Tongue (tissue), 2 donors: Measurements from ENCODE around the gene RYR3. TPM values are rescaled to one million over a fixed set of nuclear protein-coding genes. Genes with fewer than 3 reads are reported as not detected.
"Not testable (repeated sequence)": the region's sequence is repeated elsewhere in the genome, so short reads cannot be mapped to it uniquely, and the experiment has no call there.

Experiments
- DNase-seq: peaks from one replicate; pipeline ENCODE4 v3.0.0-alpha.2; 2015
- total RNA-seq: library from RNA; depleted of rRNA; stranded (reverse); fragments of >200 nt; gene quantifications from one replicate; pipeline ENCODE4 v1.2.3, GENCODE V29; 2014

Gene RYR3
- total RNA-seq, 1 donor from 2014 or later = 98.0 TPM

DNA sequence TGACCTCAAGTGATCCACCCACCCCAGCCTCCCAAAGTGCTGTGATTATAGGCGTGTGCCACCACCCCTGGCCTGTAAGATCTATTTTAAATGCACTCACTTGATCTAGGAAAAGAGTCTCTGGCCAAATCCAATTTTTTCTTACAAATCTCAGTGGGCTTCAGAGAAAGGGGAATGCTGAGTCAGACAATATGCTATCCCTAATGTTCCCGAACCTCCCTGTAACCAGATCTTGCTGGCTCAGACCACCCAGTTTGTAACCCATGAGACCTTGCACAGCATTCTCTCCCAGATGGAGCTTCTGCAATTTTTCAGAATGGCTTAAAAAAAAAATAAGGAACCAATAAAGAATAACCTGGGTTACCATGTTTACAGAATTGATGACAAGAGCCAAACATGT lies 205.8 kb downstream of the RYR3 start:
- DNase-seq = no peak

DNA sequence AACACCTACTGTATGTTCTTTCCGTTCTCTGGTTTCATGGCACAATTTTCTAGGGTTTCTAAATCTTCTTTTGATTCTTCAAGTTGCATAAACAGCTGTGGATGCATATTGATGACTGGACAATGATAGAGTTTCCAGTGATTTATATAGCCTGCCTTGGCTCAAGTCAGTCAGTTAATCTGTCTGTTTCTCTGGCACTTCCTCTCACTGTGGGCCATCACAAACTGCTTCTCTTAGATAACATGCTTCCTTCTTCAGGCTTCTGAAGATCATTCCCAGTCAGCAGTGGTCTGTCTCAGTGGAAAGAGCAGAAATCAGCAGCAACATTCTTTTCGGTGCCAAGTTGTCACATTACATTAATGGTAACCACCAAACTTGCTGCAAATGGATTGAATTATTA lies 207.2 kb downstream of the RYR3 start:
- DNase-seq = no peak

DNA sequence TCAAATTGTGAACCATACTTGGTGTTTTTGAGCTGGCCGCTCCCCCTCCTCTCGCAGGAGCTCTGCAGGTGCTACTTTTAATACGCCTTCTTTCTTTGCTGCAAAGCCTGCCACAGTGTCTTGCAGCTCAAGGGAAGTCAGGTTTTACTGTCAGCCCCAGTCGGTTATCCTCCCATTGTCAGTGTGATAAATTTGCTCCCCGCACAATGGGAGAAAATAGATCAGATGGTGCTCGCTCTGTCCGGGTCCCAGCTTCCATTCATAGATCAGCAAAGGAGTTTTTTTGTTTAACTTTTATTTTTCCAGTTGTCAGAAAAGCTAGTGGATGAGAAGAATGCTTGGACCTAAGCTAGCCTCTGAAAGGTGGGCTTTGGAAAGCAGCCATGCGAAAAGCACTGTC lies 207.7 kb downstream of the RYR3 start:
- DNase-seq = no peak

- no peak for DNase-seq
Measured at GRCh38 chr15:33524274-33524673, 213.5 kb downstream of the RYR3 start.

DNA sequence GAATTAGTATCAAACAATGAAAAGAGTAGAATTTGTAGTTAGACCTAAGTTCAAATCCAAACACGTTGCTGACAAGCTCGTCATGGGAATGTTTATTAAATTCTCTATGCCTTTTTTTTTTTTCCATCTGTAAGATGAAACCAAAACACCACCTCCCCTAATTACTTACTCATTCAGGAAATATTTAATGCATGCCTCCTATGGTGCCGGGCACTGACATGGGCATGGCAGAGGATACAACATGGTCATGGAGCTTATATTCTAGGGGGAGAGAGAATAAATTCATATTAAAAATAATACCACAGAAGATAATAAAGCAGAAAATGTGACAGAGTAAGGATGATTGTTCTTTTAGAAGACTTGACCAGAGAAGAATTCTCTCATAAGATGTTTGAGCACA lies 215.8 kb downstream of the RYR3 start:
- no peak for DNase-seq

GRCh38 chr15:33533197-33533596 lies 222.4 kb downstream of the RYR3 start:
- DNase-seq = no peak

DNA sequence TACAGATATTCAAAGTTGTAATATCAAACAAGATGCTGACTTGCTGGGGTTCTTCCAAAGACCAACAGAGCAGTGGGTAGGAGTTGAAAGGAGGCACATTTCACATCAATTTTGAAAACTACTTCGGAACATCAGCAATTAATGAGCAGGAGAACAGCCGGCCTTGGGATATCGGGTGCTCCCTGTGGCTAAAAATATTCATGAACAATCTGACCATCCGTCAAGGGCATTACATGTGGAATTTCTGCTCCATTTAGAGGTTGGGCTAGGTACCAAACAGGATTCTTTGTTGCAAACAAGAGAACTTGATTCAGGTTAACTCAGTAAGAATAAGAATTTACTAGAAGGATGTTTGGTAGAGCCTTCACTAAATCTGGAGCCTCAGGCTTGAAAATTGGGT lies 223.9 kb downstream of the RYR3 start:
- no peak for DNase-seq

- no peak for DNase-seq
Measured at GRCh38 chr15:33535135-33535534, 224.4 kb downstream of the RYR3 start.

- DNase-seq = no peak
Measured at GRCh38 chr15:33539825-33540573, 229.2 kb downstream of the RYR3 start.

DNA sequence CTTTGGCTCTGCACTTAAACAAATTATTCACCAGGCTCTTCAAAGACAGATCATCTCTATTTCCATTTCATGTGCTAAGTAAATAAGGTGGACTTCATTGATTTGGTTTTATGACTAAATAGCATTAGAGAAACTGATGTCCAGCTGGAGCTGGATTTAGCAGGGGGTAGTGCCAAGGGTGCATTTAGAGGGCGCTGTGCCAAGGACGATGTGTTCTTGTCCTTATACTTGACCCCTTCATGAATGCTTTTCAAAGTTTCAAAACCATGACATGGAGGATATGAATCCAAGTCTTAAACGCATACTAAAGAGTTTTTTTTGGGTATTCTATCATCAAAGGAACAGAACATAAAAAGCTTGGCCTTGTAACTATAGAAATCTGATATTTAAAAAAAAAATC lies 233.2 kb downstream of the RYR3 start:
- DNase-seq = no peak

- DNase-seq = no peak
Measured at GRCh38 chr15:33545866-33546265, 235.1 kb downstream of the RYR3 start.

- DNase-seq = peak; percentile 71
Measured at GRCh38 chr15:33547876-33548275, 237.1 kb downstream of the RYR3 start.

DNA sequence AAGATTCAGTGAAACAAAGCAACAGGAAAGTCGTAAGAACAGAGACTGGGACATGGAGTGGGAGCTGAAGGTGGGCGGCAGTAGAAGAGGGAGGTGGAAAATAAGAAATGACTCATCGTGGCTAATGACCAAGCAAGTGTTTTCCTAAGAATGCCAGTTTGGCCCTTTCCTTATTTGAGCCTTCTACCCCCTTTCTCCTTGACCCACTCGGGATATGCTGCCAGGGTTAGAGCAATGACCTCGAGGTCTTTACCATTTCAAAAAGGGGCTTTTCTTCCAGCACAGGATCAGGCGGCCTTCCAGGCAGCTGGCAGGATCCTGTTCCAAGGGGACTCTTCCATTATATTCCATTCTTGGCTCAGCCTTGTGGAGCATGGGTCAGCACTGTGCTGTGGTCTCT lies 241.1 kb downstream of the RYR3 start:
- DNase-seq = no peak

DNA sequence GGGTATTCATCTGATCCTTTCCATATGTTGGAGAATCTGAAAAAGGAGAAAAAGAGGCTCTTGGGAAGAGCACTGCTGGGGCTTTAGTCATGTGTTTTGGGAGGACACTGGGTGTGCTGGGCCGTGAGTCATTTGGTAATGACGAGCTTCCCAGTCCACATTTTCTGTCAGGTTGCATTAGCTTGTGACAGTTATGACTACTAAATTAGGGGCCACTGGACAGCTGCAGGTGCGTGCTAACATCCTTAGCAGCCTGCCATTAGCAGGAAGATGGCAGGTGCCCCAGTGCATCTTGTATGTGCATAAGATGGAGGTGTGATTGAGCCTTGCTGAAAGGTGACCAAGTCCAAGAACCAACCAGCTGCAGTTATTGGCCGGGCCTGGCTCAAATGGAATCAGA lies 242.4 kb downstream of the RYR3 start:
- no peak for DNase-seq

GRCh38 chr15:33559207-33559890 lies 248.6 kb downstream of the RYR3 start:
- no peak for DNase-seq

- DNase-seq = no peak
Measured at GRCh38 chr15:33561407-33561806, 250.6 kb downstream of the RYR3 start.

DNA sequence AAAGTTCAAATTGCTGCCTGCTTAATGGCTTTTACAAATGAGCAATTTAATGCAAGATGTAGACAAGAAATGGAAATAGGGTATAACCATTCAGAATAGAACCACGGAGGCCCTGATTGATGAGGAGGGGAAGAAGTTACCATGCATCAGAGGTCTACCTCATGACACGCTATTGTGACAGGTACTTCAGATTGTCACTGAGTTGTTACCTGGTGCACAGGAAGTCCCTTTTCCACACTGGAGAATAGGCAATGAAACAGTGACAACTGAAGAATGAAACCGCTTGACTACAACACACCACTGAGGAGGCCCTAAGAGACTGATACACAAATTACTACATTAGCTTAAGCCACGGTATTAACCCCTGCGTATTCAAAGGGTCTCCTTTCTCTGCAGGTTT lies 251.2 kb downstream of the RYR3 start:
- DNase-seq = no peak

GRCh38 chr15:33565094-33565493 lies 254.3 kb downstream of the RYR3 start:
- peak; percentile 31 for DNase-seq

- DNase-seq = no peak
Measured at GRCh38 chr15:33567652-33568051, 256.9 kb downstream of the RYR3 start.

DNA sequence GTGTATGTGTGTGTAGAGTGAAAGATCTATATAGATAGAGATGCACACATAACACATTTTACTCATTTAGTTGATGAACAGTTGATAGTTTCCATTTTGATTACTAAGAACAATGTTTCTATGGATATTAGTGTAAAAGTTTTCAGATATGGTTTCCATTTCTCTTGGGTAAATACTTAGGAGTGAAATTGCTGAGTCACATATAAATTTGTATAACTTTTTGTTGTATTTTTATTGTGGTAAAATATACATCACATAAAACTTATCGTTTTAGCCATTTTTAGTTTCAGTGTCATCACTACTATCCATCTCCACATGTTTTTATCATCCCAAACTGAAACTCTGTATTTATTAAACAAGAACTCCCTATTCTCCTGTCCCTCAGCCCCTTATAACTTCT lies 258.3 kb downstream of the RYR3 start:
- DNase-seq = no peak

DNA sequence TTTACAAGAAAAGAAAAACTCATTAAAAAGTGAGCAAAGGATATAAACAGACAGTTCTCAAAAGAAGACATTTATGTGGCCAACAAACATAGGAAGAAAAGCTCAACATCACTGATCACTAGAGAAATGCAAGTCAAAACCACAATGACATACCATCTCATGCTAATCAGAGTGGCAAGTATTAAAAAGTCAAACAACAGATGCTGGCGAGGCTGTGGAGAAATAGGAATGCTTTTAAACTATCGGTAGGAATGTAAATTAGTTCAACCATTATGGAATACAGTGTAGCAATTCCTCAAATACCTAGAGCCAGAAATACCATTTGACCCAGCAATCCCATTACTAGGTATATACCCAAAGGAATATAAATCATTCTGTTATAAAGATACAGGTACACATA lies 267.1 kb downstream of the RYR3 start:
- not testable (repeated sequence) for DNase-seq

- DNase-seq = no peak
Measured at GRCh38 chr15:33580526-33580925, 269.8 kb downstream of the RYR3 start.

DNA sequence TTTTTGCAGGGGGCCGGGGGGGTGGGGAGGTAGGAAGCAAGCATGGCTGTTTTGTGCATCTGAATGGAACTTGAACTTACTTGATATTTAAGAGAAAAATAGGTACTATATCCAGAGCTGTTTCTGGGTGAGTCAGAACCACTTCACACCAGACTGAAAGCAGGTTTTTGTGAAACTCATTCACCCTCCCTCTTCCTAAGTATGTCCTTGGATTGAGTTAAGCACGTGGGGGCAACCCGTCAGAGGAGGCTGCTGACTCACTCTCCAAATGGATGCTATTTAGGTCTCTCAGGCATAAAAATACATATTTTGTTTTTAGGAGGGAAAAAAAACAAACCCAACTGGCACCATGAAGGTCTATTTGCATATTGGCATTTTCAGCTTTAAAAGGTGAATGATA lies 270.3 kb downstream of the RYR3 start:
- DNase-seq = no peak

DNA sequence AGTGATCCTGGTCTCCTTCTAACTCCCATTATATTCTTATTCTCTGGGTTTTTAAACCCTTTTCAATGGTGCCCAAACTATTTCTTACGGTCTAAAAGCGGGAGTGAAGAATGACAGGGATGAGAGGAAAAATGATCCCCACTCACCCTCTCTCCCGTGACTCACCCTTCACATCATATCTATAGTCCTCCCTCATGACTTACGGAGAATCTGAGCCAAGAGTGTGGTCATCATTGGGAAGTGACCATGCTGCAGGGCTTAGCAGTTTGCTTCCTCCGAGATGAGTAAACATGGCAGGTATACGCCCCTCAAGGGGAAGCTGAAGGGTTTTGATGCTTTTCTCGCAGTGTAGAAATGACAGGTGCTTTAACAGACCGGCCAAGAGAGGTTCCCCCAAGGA lies 274.0 kb downstream of the RYR3 start:
- no peak for DNase-seq
